RCC 7860 (cell line): ENCODE data around the gene ANTKMT.

Experiments
- DNase-seq: peaks from one replicate; pipeline ENCODE4 v3.0.0-alpha.2; 2015; ENCODE audit warnings: low spot score
- FAIRE-seq: peaks from 2 replicates; lab custom pipeline; 2012; peaks lifted over from hg19 to GRCh38; lab: Jason Lieb, UNC

ANTKMT gene

GRCh38 chr16:712740-713250 is 8.2 kb upstream of the ANTKMT start:
- FAIRE-seq, result peak; percentile 96
- DNase-seq, result peak; percentile 98

- FAIRE-seq (no peak), DNase-seq (peak; percentile 46)
Observed at GRCh38 chr16:714079-714478, 6.9 kb upstream of the ANTKMT start.

GRCh38 chr16:714558-715476 is 6.1 kb upstream of the ANTKMT start, which contains the start of gene METRN:
METRN (plus strand) TSS chr16:715118; CDS start chr16:715290, 172 bp downstream.
- DNase-seq (peak; percentile 71), FAIRE-seq (no peak)

GRCh38 chr16:715477-716199 is 5.3 kb upstream of the ANTKMT start:
- DNase-seq, result no peak
- no peak for FAIRE-seq

GRCh38 chr16:716200-716568 is 4.8 kb upstream of the ANTKMT start:
- DNase-seq, result peak; percentile 69
- FAIRE-seq, result no peak

- FAIRE-seq, result no peak
- no peak for DNase-seq
Observed at GRCh38 chr16:716768-717325, 4.1 kb upstream of the ANTKMT start.

GRCh38 chr16:717450-718245 is 3.3 kb upstream of the ANTKMT start:
- DNase-seq, result no peak
- FAIRE-seq, result no peak

- no peak for FAIRE-seq
Observed at GRCh38 chr16:718389-718788, 2.6 kb upstream of the ANTKMT start.

GRCh38 chr16:718922-719321 is 2.0 kb upstream of the ANTKMT start:
- DNase-seq, result no peak

More at GRCh38 chr16:718389-718788, 2.6 kb upstream of the ANTKMT start:
- DNase-seq, result no peak

GRCh38 chr16:719815-720446 is 1.0 kb upstream of the ANTKMT start:
- no peak for FAIRE-seq

More at GRCh38 chr16:718922-719321, 2.0 kb upstream of the ANTKMT start:
- FAIRE-seq, result no peak

GRCh38 chr16:720447-720989 is 428 bp upstream of the ANTKMT start:
- DNase-seq (peak; percentile 76), FAIRE-seq (peak; percentile 50)

More at GRCh38 chr16:719815-720446, 1.0 kb upstream of the ANTKMT start:
- peak; percentile 41 for DNase-seq

- DNase-seq, result no peak
- FAIRE-seq, result no peak
Observed at GRCh38 chr16:721765-722540, 1.0 kb downstream of the ANTKMT start.

GRCh38 chr16:722835-723633 is 2.1 kb downstream of the ANTKMT start:
- FAIRE-seq, result no peak
- DNase-seq, result no peak

- DNase-seq, result no peak
- no peak for FAIRE-seq
Observed at GRCh38 chr16:723695-724094, 2.7 kb downstream of the ANTKMT start.

GRCh38 chr16:724188-725040 is 3.5 kb downstream of the ANTKMT start:
- FAIRE-seq, result no peak
- no peak for DNase-seq

- DNase-seq, result no peak
Observed at GRCh38 chr16:725041-725376, 4.1 kb downstream of the ANTKMT start.

GRCh38 chr16:725463-726187 is 4.7 kb downstream of the ANTKMT start:
- DNase-seq (no peak), FAIRE-seq (no peak)

More at GRCh38 chr16:725041-725376, 4.1 kb downstream of the ANTKMT start:
- FAIRE-seq, result no peak
